GM21529 (cell line): ENCODE data around the gene TRPM8.
"Not testable (repeated sequence)": the region's sequence is repeated elsewhere in the genome, so short reads cannot be mapped to it uniquely, and the experiment has no call there.

Experiments
- ATAC-seq: cut with Tn5 transposase; IDR thresholded peaks from one replicate; pipeline ENCODE4 v1.9.1; 2021; ENCODE audit not compliant: unreplicated experiment

The TRPM8 gene

GRCh38 chr2:233936089-233936488 is 18.9 kb downstream of the TRPM8 start:
- no peak for ATAC-seq

- ATAC-seq = no peak
These were observed 21.6 kb downstream of the TRPM8 start for GRCh38 chr2:233938676-233939370.

- ATAC-seq = no peak
These were observed 23.5 kb downstream of the TRPM8 start for GRCh38 chr2:233940376-233941276.

DNA sequence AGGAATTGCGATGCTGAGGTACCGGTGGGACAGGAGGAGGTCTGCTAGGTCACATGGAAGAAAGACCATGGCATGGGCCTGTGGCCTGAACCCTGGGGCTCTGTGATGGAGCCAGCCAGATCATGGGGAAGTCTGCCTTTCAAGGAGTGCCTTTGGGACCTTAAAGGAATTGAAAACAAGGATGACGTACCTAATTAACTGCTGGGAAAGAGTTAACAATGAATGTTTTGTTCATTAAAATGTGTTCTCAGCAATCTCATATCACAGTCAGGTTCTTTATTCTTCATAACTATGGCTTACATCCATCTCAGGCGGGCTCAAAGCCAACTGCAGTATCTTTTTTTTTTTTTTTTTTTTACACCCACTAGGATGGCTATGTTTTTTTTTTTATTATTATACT is 25.6 kb downstream of the TRPM8 start:
- ATAC-seq = no peak

GRCh38 chr2:233944269-233944668 is 27.1 kb downstream of the TRPM8 start:
- ATAC-seq = no peak

DNA sequence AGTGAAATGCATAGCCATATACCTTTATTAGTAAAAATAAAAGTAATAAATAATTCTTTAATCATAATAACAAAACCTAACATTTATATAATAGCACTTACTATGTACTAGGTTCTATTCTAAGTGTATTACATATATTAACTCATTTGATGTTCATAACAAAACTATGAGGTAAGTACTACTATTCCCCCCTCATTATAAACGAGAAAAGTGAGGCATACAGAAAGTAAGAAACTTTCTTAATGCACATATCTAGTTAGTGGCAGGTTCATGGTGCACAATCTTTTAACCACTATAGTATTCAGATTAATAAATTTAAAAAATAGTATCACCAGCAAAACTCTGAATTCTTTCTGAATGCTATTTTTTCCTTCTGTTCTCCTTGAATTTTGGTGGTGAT is 27.5 kb downstream of the TRPM8 start:
- no peak for ATAC-seq

GRCh38 chr2:233945146-233945545 is 28.0 kb downstream of the TRPM8 start:
- ATAC-seq = no peak

GRCh38 chr2:233950078-233950825 is 33.1 kb downstream of the TRPM8 start:
- no peak for ATAC-seq

DNA sequence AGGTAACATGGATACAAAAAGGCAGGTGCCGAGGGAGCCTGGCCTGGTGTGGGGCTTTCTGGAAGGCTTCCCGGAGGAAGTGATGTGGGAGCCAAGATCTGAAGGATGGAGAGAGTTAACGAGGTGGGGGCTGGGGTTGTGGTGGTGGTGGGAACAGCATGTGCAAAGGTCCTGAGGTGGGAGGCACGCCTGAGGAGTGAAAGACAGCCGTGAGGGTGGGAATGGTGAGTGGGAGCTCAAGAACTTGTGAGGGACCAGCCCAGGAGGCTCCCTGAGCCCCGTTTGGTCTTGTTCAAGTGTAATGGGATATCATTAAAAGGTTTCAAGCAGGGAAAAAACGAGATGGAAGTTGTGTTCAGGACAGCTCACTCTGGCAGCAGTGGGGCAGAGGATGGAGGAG is 35.2 kb downstream of the TRPM8 start:
- no peak for ATAC-seq

- no peak for ATAC-seq
These were observed 36.1 kb downstream of the TRPM8 start for GRCh38 chr2:233953087-233953801.

- ATAC-seq = no peak
These were observed 43.0 kb downstream of the TRPM8 start for GRCh38 chr2:233960203-233960602.

DNA sequence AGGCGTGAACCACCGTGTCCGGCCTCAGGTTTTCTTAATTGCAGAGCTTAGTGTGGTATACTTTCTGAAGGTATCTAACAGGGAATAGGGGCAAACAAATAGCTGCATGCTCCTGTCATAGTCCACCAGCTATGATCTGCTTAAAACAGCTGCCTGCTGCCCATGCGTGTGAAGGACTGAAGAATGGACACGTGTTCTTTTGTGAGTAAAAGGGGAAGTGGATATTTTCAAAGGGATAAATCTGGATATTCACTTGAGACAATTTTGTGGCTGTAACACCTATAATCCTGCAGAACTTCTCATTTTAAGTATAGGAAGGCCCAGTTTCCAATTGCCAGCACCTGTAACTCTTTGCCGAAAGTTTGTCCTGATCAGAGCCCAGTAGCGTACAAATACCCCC is 44.7 kb downstream of the TRPM8 start:
- ATAC-seq = no peak

DNA sequence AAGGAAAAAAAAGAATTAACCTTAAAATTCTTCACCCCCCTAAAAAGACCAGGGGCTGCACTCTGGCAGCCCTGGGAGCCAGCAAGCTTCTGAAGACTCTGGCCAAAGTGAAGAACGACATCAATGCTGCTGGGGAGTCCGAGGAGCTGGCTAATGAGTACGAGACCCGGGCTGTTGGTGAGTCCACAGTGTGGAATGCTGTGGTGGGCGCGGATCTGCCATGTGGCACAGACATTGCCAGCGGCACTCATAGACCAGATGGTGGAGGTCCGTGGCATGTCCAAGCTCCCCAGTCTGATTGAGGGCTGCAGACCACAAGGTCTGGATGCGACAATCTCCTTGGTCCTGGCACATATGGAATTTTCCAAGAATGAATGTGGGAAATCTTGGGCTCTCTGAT is 47.4 kb downstream of the TRPM8 start:
- ATAC-seq = no peak

- ATAC-seq = no peak
These were observed 47.9 kb downstream of the TRPM8 start for GRCh38 chr2:233965032-233965603.

GRCh38 chr2:233965646-233966045 is 48.5 kb downstream of the TRPM8 start:
- ATAC-seq = not testable (repeated sequence)

DNA sequence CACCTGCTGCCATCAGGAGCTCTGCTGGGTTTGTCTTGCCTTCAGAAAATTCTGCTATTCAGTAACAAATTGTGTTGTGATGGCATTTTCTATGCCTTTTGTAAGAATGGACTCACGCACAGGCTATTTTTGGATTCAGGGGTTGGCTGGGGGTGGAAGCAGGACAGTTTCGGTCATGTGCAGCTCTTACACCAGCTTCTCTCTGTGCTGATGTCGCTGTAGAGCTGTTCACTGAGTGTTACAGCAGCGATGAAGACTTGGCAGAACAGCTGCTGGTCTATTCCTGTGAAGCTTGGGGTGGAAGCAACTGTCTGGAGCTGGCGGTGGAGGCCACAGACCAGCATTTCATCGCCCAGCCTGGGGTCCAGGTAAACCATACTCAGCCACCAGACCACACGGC is 49.2 kb downstream of the TRPM8 start:
- no peak for ATAC-seq

- ATAC-seq = no peak
These were observed 50.0 kb downstream of the TRPM8 start for GRCh38 chr2:233967164-233967563.

DNA sequence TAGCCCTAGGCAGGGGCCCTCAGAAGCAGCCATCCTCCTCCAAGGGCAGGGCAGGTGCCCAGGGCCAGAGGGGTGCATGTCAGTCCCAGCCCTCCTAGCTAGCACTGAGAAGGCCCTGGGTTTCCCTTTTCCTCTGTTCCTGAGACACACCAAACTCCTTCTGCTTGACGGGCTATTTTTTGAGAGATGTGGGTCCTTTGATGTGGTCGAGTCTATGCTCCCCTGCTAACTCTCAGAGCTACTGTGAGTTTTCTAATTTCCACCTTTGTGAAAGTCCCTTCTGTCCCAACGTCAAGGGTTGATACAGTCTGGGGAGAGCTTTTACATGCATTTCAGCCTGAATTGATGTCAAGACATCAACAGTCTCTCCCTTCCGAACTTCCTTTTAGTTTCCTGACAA is 51.4 kb downstream of the TRPM8 start:
- ATAC-seq = no peak

- not testable (repeated sequence) for ATAC-seq
These were observed 55.3 kb downstream of the TRPM8 start for GRCh38 chr2:233972460-233972859.

DNA sequence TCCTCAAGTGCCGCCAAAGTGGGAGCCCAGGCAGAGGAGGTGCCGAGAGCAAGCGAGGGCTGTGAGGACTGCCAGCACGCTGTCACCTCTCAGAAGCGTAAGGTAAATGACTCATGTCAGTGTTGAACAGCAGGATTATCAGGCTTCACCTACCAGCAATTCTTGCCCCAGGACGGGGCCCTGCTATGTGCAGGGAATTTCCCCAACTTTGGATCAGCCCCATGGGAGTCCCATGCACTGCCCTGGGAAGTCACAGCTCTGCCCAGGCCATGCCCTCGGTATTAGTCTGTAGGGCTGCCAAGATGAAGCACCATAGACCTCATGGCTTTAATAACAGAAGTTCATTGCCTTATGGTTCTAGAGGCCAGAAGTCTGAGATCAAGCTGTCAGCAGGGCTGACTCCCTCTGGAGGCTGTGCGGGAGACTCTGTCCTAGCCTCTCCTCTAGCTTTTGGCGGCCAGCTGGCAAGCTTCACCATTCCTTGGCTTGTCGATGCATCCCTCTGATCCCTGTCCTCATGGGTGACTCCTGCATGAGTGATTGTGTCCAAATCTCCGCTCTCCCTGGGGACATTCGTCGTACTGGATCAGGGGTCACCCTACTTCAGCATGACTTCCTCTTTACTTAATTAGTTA is 55.9 kb downstream of the TRPM8 start:
- no peak for ATAC-seq
